HG02610 (cell line): Measurements from ENCODE around the gene TCAF1.
A peak's percentile ranks its signal among the peaks of the same experiment; 100 is the strongest.

ENCODE experiments used
- ATAC-seq: cut with Tn5 transposase; IDR thresholded peaks from one replicate; pipeline ENCODE4 v1.9.1; 2021; ENCODE audit warnings: mild to moderate bottlenecking, moderate library complexity; ENCODE audit not compliant: unreplicated experiment

The TCAF1 gene, protein sequence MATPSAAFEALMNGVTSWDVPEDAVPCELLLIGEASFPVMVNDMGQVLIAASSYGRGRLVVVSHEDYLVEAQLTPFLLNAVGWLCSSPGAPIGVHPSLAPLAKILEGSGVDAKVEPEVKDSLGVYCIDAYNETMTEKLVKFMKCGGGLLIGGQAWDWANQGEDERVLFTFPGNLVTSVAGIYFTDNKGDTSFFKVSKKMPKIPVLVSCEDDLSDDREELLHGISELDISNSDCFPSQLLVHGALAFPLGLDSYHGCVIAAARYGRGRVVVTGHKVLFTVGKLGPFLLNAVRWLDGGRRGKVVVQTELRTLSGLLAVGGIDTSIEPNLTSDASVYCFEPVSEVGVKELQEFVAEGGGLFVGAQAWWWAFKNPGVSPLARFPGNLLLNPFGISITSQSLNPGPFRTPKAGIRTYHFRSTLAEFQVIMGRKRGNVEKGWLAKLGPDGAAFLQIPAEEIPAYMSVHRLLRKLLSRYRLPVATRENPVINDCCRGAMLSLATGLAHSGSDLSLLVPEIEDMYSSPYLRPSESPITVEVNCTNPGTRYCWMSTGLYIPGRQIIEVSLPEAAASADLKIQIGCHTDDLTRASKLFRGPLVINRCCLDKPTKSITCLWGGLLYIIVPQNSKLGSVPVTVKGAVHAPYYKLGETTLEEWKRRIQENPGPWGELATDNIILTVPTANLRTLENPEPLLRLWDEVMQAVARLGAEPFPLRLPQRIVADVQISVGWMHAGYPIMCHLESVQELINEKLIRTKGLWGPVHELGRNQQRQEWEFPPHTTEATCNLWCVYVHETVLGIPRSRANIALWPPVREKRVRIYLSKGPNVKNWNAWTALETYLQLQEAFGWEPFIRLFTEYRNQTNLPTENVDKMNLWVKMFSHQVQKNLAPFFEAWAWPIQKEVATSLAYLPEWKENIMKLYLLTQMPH

DNA sequence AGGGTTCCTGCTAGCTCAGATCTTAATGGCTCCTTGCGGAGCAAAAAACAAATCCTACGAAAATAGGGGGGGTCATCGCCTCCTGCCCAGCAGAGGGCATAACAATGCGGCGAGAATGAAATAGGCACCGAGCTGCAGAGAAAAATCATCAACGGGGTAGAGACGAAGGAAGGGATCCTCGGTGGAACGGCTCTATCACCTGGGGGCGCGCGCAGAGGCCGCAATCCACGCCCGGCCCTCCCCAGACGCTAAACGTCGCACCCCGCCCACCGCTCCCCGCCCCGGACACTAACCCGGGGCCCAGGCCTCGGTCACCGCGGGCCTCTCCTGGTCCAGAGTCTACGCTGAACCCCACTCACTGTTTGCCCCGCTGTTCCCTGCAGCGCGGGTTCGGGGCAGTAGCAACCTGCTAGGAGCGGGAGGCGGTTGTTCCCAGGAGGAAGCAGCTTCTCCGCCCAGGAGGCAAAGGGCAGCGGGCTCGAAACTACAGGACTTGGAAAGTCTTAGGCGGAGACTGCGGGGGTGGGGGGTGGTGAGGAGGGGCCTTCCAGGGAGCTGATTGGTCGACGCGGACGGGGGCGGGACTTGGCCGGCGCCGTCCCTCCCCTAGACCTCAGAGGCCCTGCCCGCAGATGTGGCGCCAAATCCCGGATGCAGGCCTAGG is at the start of gene TCAF1:
TCAF1 (minus strand) TSS at position 509 of the 664 bp plus-strand sequence. CDS start 25,568 bp downstream, outside the sequence.
- ATAC-seq = peak; percentile 96

DNA sequence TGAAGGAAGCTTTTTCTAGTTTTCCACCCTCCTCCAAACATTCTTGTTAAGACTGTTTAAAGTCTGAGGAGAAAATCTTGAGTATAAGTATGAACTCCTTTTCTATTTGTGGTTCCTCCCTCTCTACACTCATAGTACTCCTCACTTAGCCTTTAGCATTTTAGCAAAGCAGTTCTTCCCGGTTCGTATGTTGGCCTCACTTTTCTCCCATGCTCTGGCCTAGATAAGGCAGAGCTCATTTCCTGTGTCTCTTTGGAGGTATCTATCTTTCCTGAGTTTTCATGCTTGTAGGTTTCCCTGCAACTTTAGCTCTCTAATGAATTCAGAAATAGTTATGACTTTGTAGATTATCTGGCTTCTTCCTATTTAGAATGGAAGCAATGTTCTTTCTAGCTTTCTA is 46.8 kb upstream of the TCAF1 start:
- no peak for ATAC-seq

DNA sequence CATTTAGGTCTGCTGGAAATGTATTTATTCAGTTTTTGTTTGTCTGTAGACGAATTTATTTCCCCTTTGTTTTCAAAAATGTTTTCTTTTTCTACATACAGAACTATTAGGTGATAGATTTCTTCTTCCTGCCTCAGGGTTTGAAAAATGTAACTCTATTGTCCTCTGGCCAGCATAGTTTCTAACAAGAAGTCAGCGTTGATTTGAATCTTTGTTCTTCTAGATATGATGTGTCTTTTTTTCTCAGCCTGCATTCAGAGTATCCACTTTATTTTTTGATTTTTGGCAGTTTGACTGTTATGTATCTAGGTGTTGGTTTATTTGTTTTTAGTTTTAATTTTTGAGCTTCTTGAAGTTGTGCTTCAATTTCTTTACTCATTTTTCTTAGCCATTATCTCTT is 45.1 kb upstream of the TCAF1 start:
- no peak for ATAC-seq

DNA sequence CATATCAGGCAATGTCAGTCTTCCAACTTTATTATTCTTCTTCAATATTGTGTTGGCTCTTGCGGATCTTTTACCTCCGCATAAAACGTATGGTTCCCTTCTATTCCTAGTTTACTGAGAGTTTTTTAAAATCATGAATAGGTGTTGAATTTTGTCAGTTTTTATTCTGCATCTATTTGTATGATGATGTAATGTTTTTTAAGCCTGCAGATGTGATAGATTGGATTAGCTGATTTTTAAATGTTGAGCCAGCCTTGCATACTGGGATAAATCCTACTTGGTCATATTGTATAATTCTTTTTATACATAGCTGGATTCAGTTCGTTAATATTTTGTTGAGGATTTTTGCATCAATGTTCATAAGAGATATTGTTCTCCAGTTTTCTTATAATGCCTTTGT is 43.4 kb upstream of the TCAF1 start:
- no peak for ATAC-seq

DNA sequence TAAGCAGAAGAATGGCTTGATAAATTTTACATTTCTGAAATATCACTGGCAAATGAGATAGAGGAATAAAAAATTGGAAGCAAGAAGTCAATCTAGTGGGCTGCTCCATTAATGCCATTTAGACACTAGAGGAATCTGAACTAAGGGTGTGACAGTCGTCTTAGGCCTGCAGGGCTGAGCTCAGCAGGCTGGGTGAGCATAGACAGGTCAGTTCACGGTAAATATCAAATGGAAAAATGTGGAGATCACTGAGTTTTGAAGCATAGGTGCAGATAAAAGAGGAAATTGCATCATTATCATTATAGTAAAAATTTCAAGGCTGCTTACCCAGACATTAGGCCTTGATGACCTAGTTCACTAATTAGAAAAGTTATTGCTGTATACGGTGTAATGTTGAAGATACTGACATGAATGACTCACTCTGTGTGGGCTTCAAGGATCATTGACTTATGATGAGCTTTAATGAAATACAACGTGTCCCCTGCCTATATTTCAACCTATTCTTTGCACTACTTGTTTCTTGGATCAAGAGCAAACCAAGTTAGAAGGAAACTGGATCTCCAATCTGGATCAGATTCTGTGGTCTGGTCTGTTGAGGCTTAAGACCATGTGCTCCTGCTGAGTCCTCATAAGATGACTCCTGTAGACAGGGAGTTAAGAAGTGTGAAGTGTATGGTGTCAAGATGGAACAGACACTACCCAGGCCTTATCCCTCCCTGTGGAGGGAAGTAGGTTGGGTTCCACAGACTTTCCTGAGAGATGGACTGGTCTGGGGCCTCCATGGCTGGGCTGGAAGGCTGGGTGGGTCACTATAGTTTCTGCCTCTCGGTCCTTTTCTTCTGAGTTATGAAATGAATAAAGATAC is 36.6 kb upstream of the TCAF1 start:
- no peak for ATAC-seq

DNA sequence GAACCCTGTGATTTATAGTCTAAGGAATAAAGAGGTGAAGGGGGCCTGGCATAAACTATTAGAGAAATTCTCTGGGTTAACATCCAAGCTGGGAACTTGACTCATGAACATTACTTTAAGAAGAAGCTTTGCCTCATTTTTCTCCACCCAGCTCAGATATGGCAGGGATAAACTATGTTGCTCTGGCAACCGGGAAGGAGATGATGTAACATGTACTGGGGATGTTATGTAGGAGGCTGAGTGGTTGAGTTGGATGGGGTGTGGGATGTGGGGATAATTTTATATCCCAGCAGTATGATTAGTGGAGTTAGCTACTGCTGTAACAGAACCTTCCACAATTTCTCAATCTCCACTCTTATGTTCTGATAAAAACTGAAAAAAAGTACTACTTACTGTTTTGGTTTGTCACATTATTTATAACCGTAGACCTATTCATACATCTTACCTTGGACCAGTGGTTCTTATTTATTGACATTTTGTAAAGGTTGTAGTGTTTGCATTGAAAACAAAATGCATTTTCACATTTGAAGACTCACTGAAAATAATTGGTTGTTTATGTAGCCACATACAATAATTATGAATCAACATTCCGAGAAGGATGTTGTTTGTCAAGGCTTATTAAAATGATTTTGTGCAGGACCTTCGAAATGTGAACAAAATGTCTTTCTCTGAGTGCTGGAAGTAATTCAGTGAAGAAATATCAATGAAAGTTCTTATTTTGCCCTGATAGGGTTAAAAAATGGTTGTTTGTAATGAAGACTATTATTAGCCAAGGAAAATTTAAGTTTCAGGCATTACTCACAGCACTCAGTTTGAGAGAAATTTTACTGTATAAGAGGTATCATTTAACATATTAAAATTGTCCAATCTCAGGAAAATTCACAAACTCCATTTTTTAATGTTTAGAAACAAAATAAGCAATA is 34.4 kb upstream of the TCAF1 start:
- ATAC-seq = no peak

DNA sequence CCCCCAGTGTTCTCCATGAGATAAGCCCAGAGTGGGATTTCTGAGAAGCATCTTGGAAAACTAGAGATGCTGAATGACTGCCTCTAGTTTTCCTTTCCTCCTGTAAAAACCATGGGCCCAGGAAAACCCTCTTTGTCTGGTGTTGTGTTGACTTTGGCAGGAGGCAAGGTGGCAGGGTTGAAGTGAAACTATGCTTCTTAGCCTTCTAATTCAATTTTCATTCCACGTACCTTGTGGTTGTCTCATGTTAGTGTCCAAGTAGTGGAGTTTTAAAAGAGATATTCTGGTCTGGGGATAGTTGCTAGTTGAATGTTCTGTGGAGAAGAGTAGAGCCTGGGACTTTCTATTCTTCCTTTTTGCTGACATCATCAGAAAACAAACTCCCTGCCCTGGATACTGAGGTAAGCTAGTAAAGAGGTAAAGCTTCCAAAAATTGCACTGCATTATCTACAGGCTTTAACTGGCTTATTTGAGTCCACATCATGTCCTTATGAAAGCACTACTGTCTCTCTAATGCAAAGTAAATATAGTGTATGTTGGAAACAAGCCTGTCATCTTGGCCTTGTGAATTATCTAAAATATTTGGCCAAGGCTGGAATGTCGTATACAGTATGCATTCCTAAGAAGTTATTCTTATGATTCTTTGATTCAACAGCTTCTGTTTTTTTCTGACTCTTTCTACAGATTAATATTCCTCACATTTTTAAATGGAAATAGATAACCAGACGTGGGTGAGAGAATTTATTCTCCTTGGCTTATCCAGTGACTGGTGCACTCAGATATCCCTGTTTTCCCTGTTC is 32.8 kb upstream of the TCAF1 start, which contains the start of gene OR2F2:
OR2F2 (plus strand) TSS at position 708 of the 800 bp plus-strand sequence; CDS start at position 708, 0 bp downstream.
- no peak for ATAC-seq

DNA sequence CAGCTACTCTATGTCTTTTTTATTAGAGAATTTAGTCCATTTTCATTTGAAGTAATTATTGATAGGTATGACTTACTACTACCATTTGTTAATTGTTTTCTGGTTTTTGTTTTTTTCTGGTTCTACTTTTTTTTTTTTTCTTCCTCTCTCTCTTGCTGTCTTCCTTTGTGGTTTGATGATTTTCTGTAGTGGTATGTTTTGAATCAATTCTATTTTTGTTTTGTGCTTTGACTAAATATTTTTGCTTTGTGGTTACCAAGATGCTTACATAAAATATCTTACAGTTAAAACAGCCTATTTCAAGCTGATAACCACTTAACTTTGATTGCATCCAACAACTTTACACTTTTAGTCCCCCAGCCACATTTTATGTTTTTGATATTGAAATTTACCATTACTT is 29.8 kb upstream of the TCAF1 start:
- ATAC-seq = no peak

DNA sequence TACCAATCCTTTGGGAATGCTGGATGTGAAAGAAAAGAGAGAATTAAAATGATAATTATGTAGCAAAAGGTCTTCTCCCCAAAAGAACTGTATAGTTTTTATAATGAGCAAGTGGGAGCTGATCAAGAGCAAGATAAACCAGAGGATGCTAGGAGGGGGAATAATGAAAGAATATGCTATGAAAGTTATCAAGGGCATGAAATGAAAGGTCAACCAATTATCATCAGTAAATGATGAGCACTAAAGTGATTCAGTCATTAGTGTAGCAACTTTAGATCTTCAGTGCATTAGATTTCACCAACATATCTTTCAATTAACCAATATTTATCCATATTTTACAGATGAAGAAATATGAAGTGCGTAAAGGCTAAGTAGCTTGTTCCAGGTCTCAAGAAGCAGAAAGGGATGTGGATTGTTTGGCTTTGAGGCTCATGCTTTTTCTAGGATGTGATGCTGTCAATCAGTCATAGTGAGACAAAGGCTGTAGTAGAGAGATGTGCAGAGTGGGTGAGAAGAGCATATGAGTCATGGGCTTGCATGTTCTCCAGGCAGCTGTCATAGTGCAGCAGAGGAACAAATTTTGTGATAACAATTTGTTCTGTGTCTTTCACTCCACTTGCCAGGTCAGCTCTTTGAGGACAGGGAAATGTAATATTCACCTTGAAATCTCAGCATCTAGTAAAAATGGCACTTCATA is 27.4 kb upstream of the TCAF1 start:
- peak; percentile 83 for ATAC-seq

DNA sequence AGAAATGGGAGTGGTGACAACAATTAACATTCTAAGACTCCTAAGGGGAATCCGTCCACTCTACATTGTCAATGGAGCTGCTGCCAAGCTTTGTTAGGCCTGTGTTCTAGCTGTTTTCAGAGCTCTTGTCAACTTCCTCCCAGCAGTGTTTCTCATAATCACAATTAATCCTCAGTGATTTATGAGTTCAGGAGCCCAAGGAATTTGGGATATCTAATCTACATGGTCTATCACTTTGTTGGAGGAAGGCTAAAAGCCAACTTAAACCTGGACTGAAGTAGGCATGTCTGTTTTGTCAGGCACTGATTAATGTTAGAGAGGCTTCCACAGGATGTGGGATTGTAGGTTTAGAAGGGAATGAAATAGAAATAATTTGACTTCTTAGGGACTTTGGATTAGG is 22.9 kb upstream of the TCAF1 start:
- no peak for ATAC-seq

DNA sequence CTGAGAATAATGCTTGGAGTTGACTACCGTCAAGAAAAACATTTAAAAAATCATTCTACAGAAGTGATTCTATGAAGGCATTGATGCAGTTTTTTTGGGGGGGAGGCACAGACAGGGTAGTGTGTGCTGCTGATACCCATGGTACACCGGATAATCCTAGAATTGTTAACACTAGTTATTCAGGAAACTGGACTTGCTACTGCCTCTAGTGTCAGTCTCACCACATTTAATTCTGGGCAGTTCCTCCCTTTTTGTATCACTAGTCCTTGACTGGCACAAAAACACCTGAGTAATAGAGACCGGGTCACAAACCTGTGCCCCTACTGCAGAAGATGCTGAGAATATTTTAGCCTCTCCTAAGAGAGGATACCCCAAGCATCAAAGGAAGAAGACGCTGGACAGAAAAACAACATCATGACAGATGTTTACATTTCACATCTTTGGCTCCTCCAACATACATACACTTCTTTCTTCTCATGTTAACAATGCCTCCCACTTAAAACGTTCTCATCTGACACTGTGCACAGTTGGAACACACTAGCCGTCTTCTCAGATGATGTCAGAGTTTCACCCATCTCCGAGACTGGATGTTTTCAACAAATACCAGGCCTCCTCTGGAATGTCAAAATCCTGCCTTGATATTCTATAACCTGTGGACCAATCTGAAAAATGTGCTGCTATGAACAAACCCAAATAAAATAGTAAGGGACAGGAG is 13.1 kb upstream of the TCAF1 start:
- no peak for ATAC-seq

DNA sequence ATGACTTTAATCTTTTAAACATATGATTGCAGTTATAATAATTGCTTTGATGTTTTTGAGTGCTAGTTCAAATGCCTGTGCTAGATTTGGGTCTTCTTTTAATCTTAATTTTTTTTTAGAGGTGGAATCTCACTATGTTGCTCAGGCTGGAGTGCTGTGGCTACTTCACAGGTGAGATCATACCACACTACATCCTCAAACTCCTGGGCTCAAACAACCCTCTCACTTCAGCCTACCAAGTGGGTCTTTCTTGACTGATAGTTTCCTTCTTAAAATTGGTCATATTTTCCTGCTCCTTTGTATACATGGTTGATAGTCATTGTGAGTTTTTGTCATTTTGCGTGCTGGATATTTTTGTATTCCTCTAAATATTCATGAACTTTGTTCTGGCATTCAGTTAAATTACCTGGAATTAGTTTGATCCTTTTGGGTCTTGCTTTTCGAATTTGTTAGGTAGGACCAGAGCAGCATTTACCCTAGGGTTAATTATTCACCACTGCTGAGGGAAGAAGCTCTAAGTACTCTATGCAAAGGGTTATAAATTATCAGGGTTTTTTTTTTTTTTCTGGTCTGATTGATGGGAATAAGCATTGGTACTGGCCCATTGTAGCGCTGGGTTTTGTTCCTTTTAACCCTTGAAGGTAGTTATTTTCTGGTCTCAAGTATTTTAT is 12.1 kb upstream of the TCAF1 start:
- no peak for ATAC-seq

DNA sequence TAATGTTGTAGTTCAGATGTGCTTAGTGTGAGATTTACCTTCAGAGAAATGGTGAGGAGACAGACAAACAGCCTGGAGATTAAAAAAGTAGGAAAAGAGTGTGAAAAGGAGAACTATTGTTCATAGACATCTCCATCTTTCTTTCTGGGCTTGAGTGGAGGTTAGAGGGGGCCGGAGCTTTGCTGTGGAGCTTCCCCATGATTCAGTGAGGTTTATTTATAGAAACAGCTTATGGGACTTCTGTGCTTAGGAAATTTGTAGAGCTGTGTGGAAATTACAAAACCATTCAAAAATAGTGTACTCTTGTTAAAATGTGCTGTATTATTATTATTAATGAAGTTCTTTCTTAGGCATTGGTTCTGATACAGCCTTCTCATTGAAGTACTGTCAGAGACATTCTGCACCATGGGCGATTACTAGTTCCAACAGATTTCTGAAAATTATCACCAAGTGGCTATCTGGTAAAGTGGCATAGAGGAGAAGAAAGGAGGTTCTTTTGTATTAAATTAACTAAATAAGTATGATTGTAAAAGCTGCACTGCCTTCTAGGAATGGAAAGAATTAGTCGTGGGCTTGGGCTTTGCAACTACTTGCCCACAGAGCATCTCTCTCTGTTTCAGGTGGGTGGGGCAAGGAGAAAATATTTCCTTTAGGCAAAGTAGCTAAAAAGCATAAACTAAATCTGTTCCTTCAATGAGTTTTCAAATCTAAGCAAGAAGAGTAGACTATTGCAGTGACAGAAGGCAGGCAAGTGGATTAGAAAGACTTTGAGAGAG is 8.7 kb upstream of the TCAF1 start:
- no peak for ATAC-seq

DNA sequence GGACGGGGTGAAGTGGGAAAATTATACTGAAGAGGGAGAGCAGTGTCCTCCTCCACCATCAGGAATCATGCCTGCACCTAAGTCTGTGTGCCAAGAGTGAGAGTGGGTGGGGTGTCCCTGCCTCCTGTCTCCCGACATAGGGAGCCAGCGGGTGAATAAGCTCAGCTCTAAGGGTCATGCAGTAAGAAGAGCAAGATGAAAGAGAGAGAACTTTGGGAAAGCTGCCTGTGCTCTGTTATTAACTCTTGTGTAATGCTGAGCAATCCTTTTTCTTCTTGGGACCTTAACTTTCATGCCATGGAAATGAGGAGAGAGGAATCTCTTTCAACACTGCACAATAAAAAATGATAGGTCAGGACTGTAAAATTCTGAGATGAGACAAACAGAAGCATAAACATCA is 7.9 kb upstream of the TCAF1 start:
- no peak for ATAC-seq

DNA sequence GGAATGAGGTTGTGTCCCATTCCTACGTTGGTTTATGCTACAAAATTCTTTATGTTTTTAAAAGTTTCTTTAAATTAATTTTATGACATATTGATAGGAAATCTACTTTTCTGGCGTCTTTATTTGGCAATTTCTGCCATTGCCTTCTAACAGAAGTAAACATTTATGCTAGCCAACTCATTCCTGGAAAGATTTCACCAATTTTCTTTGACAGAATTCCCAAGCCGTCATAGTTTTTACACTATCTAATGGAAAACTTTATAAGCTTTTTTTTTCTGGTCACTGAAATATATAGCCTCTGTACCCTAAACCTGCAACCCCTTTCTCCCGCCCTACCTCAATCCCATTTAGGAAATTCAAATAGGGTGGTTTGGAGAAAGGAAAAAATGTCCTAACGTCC is 6.1 kb upstream of the TCAF1 start:
- no peak for ATAC-seq

DNA sequence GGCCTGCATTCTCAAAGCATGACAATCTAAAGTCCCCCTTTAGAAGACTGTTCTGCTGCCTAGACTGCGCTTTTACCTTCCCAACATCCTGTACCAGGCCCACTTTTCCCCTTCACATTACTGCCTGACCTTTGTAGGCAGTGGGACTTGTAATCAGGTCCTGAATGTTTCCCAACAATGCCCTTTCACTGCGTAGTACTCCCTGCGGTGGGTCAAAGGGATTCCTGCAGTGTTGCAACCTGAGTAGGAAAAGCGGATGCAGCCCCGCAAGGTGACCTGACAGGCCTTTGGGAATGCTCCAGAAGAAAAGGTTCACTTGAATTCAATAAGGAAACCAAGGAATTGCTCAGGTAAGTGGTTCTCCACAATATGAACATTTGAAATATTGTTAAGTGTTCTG is 4.9 kb upstream of the TCAF1 start:
- no peak for ATAC-seq
